A549 (cell line): ENCODE measurements around the gene TSC22D3. TPM values are rescaled to one million over a fixed set of nuclear protein-coding genes. Genes with fewer than 3 reads are reported as not detected.

Source experiments
- ATAC-seq, 2 experiments: fragments of 200-7000 bp in 1 of 2; fragments of >200 bp in 1 of 2; cut with Nextera tagmentation in 1 of 2; cut with Tn5 transposase in 1 of 2; 3 replicates each; pipeline versions ENCODE4 v1.8.0 to v1.9.1; 2018 to 2020; ENCODE audit warnings: mild to moderate bottlenecking in 1 of 2, moderate library complexity in 1 of 2
- CTCF ChIA-PET: fragments of 300-600 bp; sonication (Branson Sonifier 250); formaldehyde crosslinking; extraction: SDS; loops from one replicate; lab custom pipeline; 2021; ENCODE audit warnings: antibody characterized with exemption, inconsistent platforms; lab: Yijun Ruan, JAX
- POLR2A ChIA-PET: fragments of 350-600 bp; formaldehyde crosslinking; extraction: SDS; loops from one replicate; lab custom pipeline; 2021; ENCODE audit warnings: antibody characterized with exemption, inconsistent platforms; lab: Yijun Ruan, JAX
- DNase-seq, 2 experiments: peaks; one replicate each; pipeline versions ENCODE4 v3.0.0 to v3.0.0-alpha.2; 2011 to 2016; ENCODE audit warnings: low read depth in 1 of 2, low spot score in 1 of 2
- FAIRE-seq: peaks from 2 replicates; lab custom pipeline; 2011; peaks lifted over from hg19 to GRCh38; lab: Jason Lieb, UNC
- H3K27ac ChIP-seq, 2 experiments: fragments of >200 bp; sonication (Bioruptor Twin); formaldehyde crosslinking; 3 replicates each; pipeline ENCODE4 v1.5.1; 2016 to 2017
- H3K4me1 ChIP-seq: fragments of >200 bp; sonication (Bioruptor Twin); formaldehyde crosslinking; 3 replicates; pipeline ENCODE4 v1.6.1; 2016
- H3K4me2 ChIP-seq: fragments of >200 bp; sonication (Bioruptor Twin); formaldehyde crosslinking; 3 replicates; pipeline ENCODE4 v1.6.1; 2016
- H3K4me3 ChIP-seq: fragments of >200 bp; sonication (Bioruptor Twin); formaldehyde crosslinking; 3 replicates; pipeline ENCODE4 v1.5.1; 2016
- H3K9me3 ChIP-seq: fragments of >200 bp; sonication (Bioruptor Twin); formaldehyde crosslinking; 3 replicates; pipeline ENCODE4 v1.6.1; 2016
- BHLHE40 ChIP-seq: IDR thresholded peaks from 2 replicates; pipeline ENCODE4 v1.6.1; 2012; ENCODE audit warnings: low read depth, low read length, inconsistent platforms
- CBX2 ChIP-seq: fragments of 200-600 bp; sonication (generic); IDR thresholded peaks from 2 replicates; pipeline ENCODE4 v1.6.1; 2016; ENCODE audit warnings: low read depth, mild to moderate bottlenecking, borderline replicate concordance
- CBX8 ChIP-seq: fragments of 200-600 bp; sonication (generic); IDR thresholded peaks from 2 replicates; pipeline ENCODE4 v1.6.1; 2016
- EHF ChIP-seq: fragments of 250-450 bp; sonication (Bioruptor Pico); IDR thresholded peaks from 2 replicates; pipeline ENCODE4 v1.5.0; 2020; ENCODE audit warnings: mild to moderate bottlenecking
- EHMT2 ChIP-seq: fragments of 200-600 bp; sonication (generic); IDR thresholded peaks from 2 replicates; pipeline ENCODE4 v1.6.1; 2016; ENCODE audit warnings: antibody characterized with exemption, low read depth, mild to moderate bottlenecking, moderate library complexity
- FOSL2 ChIP-seq, 2 experiments: fragments of 450-650 bp in 1 of 2; fragments of >200 bp in 1 of 2; sonication (Bioruptor Twin) in 1 of 2; formaldehyde crosslinking; IDR thresholded peaks; 2 replicates each; pipeline versions ENCODE4 v1.5.0 to v1.6.1; 2016 to 2020; ENCODE audit warnings: mild to moderate bottlenecking in 1 of 2, moderate library complexity in 1 of 2
- HDAC2 ChIP-seq: fragments of 200-600 bp; sonication (generic); IDR thresholded peaks from 2 replicates; pipeline ENCODE4 v1.6.1; 2016
- KDM1A ChIP-seq: fragments of 200-600 bp; sonication (generic); IDR thresholded peaks from 2 replicates; pipeline ENCODE4 v1.6.1; 2016; ENCODE audit warnings: low read depth, mild to moderate bottlenecking
- KDM5A ChIP-seq: fragments of 200-600 bp; sonication (generic); IDR thresholded peaks from 2 replicates; pipeline ENCODE4 v1.6.1; 2016; ENCODE audit warnings: antibody characterized with exemption, mild to moderate bottlenecking
- MYC ChIP-seq: IDR thresholded peaks from 2 replicates; pipeline ENCODE4 v1.6.1; 2012; ENCODE audit warnings: mild to moderate bottlenecking, inconsistent platforms, low read length, improper control_type of control experiment, borderline replicate concordance
- PHF8 ChIP-seq: fragments of 200-600 bp; sonication (generic); IDR thresholded peaks from 2 replicates; pipeline ENCODE4 v1.6.1; 2016; ENCODE audit warnings: low read depth, mild to moderate bottlenecking, antibody characterized with exemption, moderate library complexity, borderline replicate concordance
- POLR2AphosphoS2 ChIP-seq: conservative IDR thresholded peaks from 2 replicates; pipeline ENCODE4 v1.6.1; 2012; ENCODE audit warnings: low read length, improper control_type of control experiment, inconsistent platforms
- SREBF2 ChIP-seq: fragments of 450-650 bp; IDR thresholded peaks from 2 replicates; pipeline ENCODE4 v1.6.1; 2014; ENCODE audit warnings: mild to moderate bottlenecking, moderate library complexity
- TP53 ChIP-seq: fragments of 250-450 bp; sonication (Bioruptor Pico); IDR thresholded peaks from 2 replicates; pipeline ENCODE4 v1.5.0; 2021; ENCODE audit warnings: mild to moderate bottlenecking, moderate library complexity
- WGBS: methylation state at CpG from one replicate; pipeline ENCODE4 v1.1.6; 2017; ENCODE audit errors: missing lambda C conversion rate; 5-methylcytosine and 5-hydroxymethylcytosine counted together
- polyA plus RNA-seq, 4 experiments: library from polyadenylated mRNA; depleted of rRNA in 3 of 4; stranded (reverse); fragments of >200 nt; fragmentation: RNase III in 1 of 4; extraction: RNeasy Plus Mini Kit Qiagen cat#74134 plus additional on column Dnase treatment in 1 of 4; gene quantifications; 2 replicates in 3 of 4; 3 replicates in 1 of 4; pipeline ENCODE4 v1.2.3, GENCODE V29; 2011 to 2017
- TF ChIP-seq, protein P1 (sequence below): fragments of 450-650 bp; IDR thresholded peaks from 2 replicates; pipeline ENCODE4 v1.6.1; 2014; ENCODE audit warnings: antibody characterized with exemption
- TF ChIP-seq, protein P2 (sequence below): fragments of 200-600 bp; sonication (generic); IDR thresholded peaks from 2 replicates; pipeline ENCODE4 v1.6.1; 2016; ENCODE audit warnings: antibody characterized with exemption, mild to moderate bottlenecking, moderate library complexity
- TF ChIP-seq, protein P3 (sequence below): IDR thresholded peaks from 2 replicates; pipeline ENCODE4 v1.6.1; 2012; ENCODE audit warnings: low read depth, borderline replicate concordance

TSC22D3 gene
- polyA plus RNA-seq, 2 of the 4 experiments (the other 2 are of a cell fraction): 12.2 to 65.4 TPM

DNA sequence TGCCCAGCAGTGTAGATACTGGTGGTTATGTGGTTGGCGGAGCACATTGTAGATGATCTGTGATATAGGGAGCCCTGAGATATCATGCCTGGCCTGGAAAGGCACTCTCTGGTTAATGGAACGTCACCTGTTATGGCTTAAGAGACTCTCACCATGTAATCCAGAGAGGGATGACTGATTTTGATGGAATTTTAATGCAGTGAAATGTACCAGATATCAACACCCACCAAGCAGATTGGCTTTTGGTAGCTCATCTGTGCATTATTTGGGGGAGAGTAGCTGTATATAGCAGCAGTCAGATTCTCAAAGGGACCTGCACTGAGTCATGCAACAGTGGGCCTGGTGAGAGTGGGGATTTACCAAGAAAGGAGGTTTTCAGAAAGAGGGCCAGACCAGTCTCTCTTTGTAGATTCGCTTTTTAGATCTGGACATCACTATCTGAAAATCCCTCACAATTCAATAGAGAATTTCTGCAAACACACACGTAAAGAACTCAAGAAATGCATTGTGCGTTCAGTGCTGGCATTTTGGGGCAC is 17.3 kb downstream of the TSC22D3 start:
- ATAC-seq: no peak
- WGBS: 68% methylated on average over 5 of the region's 5 CpGs
- no peak for FAIRE-seq
- POLR2A ChIA-PET: no interaction called here
- Histone ChIP-seq H3K27ac (no peak overlapping the region), H3K4me2 (no peak overlapping the region), H3K4me3 (no peak overlapping the region)
- no peak for DNase-seq
- TF ChIP-seq EHMT2 (no peak), BHLHE40 (no peak), FOSL2 (IDR thresholded peaks at IDR 0.05) (no peak), FOSL2 (CRISPR knock-in tag; IDR thresholded peaks at IDR 0.05) (no peak), EHF (CRISPR knock-in tag) (no peak), CBX2 (no peak), SREBF2 (no peak), KDM5A (no peak), CBX8 (no peak), TP53 (no peak), HDAC2 (no peak)
- TF ChIP-seq, protein P1, sequence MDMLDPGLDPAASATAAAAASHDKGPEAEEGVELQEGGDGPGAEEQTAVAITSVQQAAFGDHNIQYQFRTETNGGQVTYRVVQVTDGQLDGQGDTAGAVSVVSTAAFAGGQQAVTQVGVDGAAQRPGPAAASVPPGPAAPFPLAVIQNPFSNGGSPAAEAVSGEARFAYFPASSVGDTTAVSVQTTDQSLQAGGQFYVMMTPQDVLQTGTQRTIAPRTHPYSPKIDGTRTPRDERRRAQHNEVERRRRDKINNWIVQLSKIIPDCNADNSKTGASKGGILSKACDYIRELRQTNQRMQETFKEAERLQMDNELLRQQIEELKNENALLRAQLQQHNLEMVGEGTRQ: no peak
- TF ChIP-seq, protein P2, sequence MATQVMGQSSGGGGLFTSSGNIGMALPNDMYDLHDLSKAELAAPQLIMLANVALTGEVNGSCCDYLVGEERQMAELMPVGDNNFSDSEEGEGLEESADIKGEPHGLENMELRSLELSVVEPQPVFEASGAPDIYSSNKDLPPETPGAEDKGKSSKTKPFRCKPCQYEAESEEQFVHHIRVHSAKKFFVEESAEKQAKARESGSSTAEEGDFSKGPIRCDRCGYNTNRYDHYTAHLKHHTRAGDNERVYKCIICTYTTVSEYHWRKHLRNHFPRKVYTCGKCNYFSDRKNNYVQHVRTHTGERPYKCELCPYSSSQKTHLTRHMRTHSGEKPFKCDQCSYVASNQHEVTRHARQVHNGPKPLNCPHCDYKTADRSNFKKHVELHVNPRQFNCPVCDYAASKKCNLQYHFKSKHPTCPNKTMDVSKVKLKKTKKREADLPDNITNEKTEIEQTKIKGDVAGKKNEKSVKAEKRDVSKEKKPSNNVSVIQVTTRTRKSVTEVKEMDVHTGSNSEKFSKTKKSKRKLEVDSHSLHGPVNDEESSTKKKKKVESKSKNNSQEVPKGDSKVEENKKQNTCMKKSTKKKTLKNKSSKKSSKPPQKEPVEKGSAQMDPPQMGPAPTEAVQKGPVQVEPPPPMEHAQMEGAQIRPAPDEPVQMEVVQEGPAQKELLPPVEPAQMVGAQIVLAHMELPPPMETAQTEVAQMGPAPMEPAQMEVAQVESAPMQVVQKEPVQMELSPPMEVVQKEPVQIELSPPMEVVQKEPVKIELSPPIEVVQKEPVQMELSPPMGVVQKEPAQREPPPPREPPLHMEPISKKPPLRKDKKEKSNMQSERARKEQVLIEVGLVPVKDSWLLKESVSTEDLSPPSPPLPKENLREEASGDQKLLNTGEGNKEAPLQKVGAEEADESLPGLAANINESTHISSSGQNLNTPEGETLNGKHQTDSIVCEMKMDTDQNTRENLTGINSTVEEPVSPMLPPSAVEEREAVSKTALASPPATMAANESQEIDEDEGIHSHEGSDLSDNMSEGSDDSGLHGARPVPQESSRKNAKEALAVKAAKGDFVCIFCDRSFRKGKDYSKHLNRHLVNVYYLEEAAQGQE: no peak
- TF ChIP-seq, all 56 proteins: peak for 0
- Histone ChIP-seq H3K9me3 (no peaks in the 10 kb centered on the region), H3K4me1 (no peaks in the 10 kb centered on the region)
- CTCF ChIA-PET: interaction anchor here (1.7 kb wide), 1 partner anchor 17 kb away, joined by 6 read pairs; the partner anchor contains the start of gene TSC22D3

DNA sequence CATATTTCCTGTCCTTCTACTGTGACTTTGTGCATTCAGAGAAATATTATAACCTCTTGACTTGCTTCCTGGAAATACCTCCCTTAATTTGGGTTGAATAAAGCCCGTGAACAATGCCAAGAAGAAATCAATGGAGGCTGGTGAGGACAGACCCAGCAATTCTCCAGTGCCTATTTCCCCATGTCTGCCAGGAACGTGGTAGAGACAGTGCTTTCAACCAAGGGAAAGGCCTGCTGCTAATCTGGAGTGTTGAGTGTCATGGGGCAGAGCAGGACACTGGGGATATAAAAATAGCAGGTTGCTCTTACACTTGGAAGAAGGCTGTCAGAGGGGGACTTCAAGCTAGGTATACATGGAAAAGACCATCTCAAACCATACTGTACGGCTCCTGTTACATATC is 19.9 kb downstream of the TSC22D3 start:
- FAIRE-seq (no peak), ATAC-seq (no peak), DNase-seq (no peak)
- Histone ChIP-seq H3K4me3 (no peak overlapping the region), H3K4me1 (no peaks in the 10 kb centered on the region), H3K9me3 (no peaks in the 10 kb centered on the region), H3K27ac (no peak overlapping the region), H3K4me2 (no peak overlapping the region)
- WGBS: 38% methylated on average over 3 of the region's 3 CpGs
- ChIA-PET CTCF (interaction anchor here (1.4 to 1.8 kb wide), 2 partner anchors 14 to 83 kb away, joined by 4 to 5 read pairs; no protein-coding TSS in a partner anchor), POLR2A (no interaction called here)
- TF ChIP-seq KDM1A (no peak), TP53 (no peak), PHF8 (no peak), POLR2AphosphoS2 (no peak), MYC (no peak), BHLHE40 (no peak)
- TF ChIP-seq, protein P3, sequence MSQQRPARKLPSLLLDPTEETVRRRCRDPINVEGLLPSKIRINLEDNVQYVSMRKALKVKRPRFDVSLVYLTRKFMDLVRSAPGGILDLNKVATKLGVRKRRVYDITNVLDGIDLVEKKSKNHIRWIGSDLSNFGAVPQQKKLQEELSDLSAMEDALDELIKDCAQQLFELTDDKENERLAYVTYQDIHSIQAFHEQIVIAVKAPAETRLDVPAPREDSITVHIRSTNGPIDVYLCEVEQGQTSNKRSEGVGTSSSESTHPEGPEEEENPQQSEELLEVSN: no peak
- TF ChIP-seq, protein P1: no peak
